Measurements from ENCODE around the gene LZTR1.

DNA sequence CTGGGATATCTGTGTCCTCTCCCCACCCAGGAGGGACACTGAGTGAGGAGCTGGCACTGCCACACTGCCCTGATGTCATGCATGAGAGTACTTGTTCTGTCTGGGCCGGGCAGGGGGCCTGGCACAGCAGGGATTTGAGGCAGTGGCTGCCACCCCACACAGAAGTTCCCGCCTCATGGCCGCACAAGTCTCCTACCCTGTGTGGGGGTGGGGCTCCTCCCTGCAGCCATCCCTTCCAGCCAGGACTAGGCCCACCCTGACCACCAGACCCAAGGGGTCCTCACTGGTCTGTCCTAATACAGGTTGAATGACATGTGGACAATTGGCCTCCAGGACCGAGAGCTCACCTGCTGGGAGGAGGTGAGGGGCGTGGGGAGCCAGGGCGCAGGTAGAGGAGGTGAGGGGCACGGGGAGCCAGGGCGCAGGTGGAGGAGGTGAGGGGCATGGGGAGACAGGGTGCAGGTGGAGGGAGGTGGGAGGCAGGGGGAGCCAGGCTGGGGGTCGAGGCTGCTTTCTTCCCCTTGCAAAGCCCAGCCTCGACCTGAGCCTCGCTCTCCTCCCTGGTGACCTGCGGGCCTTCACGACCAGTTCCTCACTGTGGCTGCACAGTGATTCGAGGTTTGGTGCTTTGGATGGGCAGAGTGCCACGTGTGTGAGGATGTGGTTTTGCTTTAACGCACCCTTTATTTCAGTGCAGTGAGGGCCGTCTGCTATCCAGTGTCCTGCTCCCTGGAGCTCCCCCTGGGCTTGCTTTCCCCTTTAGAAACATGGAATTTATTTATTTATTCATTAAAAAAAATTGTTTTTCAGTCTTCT lies 7.4 kb downstream of the LZTR1 start:
- TF ChIP-seq, protein P1, sequence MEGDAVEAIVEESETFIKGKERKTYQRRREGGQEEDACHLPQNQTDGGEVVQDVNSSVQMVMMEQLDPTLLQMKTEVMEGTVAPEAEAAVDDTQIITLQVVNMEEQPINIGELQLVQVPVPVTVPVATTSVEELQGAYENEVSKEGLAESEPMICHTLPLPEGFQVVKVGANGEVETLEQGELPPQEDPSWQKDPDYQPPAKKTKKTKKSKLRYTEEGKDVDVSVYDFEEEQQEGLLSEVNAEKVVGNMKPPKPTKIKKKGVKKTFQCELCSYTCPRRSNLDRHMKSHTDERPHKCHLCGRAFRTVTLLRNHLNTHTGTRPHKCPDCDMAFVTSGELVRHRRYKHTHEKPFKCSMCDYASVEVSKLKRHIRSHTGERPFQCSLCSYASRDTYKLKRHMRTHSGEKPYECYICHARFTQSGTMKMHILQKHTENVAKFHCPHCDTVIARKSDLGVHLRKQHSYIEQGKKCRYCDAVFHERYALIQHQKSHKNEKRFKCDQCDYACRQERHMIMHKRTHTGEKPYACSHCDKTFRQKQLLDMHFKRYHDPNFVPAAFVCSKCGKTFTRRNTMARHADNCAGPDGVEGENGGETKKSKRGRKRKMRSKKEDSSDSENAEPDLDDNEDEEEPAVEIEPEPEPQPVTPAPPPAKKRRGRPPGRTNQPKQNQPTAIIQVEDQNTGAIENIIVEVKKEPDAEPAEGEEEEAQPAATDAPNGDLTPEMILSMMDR (IDR thresholded peaks at IDR 0.05): no peak
- TF ChIP-seq POLR2AphosphoS5 (IDR thresholded peaks at IDR 0.05; ENCODE audit: low read depth, low read length): no peak
- no peak for TF ChIP-seq TCF7L2 (IDR thresholded peaks at IDR 0.05; ENCODE audit: low read depth, low read length)

Measured in Panc1 (cell line).